ENCODE data around the gene CACNA1I. TPM values are rescaled to one million over a fixed set of nuclear protein-coding genes. Genes with fewer than 3 reads are reported as not detected.

The CACNA1I gene
- total RNA-seq, 4 donors from 2014 or later: 0.16 to 0.57 (median 0.20) TPM

GRCh38 chr22:39653787-39654077 is 83.2 kb downstream of the CACNA1I start:
- TF ChIP-seq CTCF (IDR thresholded peaks at IDR 0.05; ENCODE audit: low read depth): no peak

- TF ChIP-seq CTCF (IDR thresholded peaks at IDR 0.05; ENCODE audit: low read depth): no peak
Measured at GRCh38 chr22:39654131-39654926, 83.8 kb downstream of the CACNA1I start.

GRCh38 chr22:39655004-39655579 is 84.5 kb downstream of the CACNA1I start:
- TF ChIP-seq CTCF (IDR thresholded peaks at IDR 0.05; ENCODE audit: low read depth): no peak

- TF ChIP-seq CTCF (IDR thresholded peaks at IDR 0.05; ENCODE audit: low read depth): no peak
Measured at GRCh38 chr22:39655831-39656230, 85.3 kb downstream of the CACNA1I start.

- no peak for TF ChIP-seq CTCF (IDR thresholded peaks at IDR 0.05; ENCODE audit: low read depth)
Measured at GRCh38 chr22:39656495-39657490, 86.2 kb downstream of the CACNA1I start.

GRCh38 chr22:39658367-39658766 is 87.8 kb downstream of the CACNA1I start:
- TF ChIP-seq CTCF (IDR thresholded peaks at IDR 0.05; ENCODE audit: low read depth): no peak
